CD4-positive, alpha-beta T cell treated with Interleukin-6 for 4 hours (primary cell): ENCODE data around the gene TLCD3A.
A peak's percentile ranks its signal among the peaks of the same experiment; 100 is the strongest.
"Not testable (repeated sequence)": the region's sequence is repeated elsewhere in the genome, so short reads cannot be mapped to it uniquely, and the experiment has no call there.

Experiments
- DNase-seq: peaks from one replicate; pipeline ENCODE4 v3.0.0-alpha.2; 2020; ENCODE audit warnings: mixed read lengths

The TLCD3A gene

GRCh38 chr17:750431-751037 is 18.1 kb downstream of the TLCD3A start:
- no peak for DNase-seq

GRCh38 chr17:751269-752001 is 19.0 kb downstream of the TLCD3A start:
- peak; percentile 65 for DNase-seq

GRCh38 chr17:752002-752619 is 19.7 kb downstream of the TLCD3A start, which contains the start of gene GEMIN4:
GEMIN4 (minus strand) TSS chr17:752264; CDS start chr17:752142, 122 bp downstream.
- peak; percentile 98 for DNase-seq

GRCh38 chr17:752620-753219 is 20.3 kb downstream of the TLCD3A start:
- DNase-seq, result peak; percentile 49

- DNase-seq, result no peak
Measured at GRCh38 chr17:753418-753817, 21.0 kb downstream of the TLCD3A start.

- not testable (repeated sequence) for DNase-seq
Measured at GRCh38 chr17:755319-755961, 23.0 kb downstream of the TLCD3A start.

DNA sequence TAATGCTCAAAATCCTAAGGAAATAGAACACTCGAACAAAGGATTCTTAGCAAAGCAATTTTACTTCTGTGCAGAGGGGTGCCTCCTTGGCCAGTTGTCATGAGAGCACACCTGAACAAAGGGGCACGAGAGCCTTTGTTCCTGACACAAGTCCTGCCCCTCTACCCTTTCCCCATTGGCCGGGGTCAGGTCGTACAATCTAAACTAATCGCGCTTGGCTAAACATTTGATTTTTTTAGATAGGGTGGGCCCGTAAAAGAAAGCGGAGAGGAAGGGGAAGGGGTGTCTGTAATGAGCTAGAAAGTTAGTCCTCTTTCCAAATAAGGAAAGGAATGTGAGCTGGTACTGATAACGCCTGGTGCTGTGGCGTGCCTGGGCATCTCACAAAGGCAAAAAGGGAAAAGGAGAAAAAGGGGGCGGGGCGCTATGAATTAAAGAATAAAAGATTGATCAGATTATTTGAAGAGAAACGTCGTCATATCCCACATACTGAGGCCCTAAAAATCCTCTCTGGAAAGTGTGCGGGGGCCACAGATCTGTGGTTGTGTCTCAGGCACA is 23.7 kb downstream of the TLCD3A start:
- not testable (repeated sequence) for DNase-seq

GRCh38 chr17:759964-760363 is 27.6 kb downstream of the TLCD3A start:
- DNase-seq, result no peak

DNA sequence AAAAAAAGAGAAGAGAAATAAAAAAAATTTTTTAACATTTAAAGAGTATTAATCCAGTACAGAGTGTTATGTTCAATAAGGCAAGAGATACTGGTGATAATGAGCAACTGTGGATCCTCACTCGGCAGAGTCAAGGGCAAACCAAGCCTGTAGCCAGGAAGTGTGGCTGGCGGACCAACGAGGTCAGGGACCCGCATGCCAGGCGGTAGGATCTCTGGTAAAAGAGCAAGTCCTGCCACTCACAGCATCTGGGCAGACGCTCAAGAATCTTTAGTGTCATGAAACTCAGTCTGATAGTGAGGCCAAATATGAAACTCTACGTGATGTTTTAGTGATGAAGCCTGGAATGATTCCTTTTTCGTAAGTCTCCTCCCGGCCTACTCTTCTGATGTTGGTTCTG is 28.0 kb downstream of the TLCD3A start:
- no peak for DNase-seq

GRCh38 chr17:767076-767475 is 34.7 kb downstream of the TLCD3A start:
- no peak for DNase-seq

DNA sequence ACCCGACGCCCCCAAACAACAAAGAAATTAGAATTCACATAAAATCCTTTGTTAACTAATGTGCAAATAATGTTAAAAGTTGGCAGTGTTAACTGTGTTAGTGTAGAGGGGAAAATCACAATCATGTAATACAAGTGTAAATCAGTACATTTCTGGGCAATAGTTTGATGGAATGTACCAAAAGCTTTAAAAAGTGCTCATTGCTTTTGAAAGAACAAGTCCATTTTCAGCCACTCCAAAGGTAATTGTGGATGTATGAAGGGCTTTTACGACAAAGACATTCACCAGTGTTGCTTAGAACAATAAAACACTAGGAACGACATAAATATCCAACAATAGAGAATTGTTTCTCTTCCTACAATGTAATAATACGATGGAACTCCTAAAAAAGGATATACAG is 40.6 kb downstream of the TLCD3A start:
- no peak for DNase-seq

DNA sequence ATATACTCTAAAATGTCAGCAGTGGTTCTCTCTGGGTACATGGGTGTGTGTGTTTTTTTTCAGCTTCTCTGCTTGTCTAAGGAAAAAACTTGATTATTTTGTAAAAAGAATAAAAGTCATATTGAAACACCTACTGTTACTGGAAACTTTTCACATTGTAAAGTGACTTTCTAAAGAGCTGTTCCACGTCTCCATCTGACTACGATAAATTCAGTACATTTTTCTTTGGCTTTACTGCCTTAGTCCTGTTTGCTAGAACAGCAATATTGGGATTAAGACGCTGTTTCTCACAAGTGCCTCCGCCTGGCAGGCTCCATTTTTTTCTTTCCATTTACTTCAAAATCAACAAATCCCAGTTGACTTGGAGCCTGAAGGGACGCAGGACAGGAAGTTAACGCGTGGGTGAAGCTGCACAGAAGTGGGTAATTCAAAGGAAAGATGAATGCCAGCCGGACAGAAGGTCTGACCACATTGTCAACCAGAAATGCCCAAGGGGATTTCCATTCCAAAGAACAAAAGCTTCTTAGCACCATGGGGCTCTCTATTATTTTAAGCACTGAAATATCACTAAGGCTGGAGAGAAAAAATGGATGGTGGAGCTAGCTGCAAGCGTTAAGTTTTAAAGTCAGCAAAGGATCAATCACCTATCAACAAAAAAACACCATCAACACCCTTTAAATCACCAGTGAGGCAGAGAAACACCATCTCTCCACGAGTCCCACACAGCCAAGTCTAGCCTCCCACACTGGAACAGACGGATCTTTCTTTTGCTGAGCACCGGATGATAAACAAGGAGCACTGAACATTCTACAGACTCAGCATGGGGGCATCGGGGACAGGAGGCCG is 41.3 kb downstream of the TLCD3A start:
- no peak for DNase-seq

DNA sequence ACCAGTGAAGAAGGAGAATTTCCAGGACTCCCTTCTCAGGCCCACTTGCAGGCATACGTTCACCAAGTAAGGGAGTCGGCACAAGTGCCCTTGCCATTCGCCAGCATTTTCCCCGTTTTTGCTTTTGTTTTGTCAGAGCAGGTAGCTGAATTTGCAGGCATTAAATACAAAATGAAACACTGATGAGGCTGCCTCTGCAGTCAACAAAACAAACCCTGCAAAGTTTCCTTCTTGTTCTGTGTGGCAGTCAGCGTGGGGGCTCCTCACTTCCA is 41.9 kb downstream of the TLCD3A start:
- DNase-seq, result no peak

DNA sequence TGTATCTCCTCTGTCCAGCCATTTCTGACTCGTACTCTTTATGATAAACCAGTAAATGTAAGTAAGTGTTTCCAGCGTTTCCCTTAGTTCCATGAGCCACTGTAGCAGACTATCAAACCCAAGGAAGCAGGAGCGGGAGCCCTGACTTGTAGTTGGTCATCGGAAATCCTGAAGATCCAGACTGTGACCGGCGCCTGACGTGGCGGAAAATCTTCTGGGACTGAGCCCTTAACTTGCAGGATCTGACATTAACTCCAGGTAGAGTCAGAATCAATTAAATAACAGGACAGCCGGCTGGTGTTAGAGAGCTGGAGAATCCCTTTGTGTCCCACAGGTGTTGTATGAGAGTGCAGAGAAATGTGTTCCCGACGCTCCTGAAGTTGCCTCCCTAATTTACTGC is 45.7 kb downstream of the TLCD3A start:
- DNase-seq, result no peak

GRCh38 chr17:781805-782731 is 49.7 kb downstream of the TLCD3A start, which contains the start of the genes GLOD4 and MRM3:
GLOD4 (minus strand) TSS chr17:782280; CDS start chr17:782255, 25 bp downstream.
MRM3 (plus strand) TSS chr17:782353; CDS start chr17:782379, 26 bp downstream.
- peak; percentile 93 for DNase-seq

DNA sequence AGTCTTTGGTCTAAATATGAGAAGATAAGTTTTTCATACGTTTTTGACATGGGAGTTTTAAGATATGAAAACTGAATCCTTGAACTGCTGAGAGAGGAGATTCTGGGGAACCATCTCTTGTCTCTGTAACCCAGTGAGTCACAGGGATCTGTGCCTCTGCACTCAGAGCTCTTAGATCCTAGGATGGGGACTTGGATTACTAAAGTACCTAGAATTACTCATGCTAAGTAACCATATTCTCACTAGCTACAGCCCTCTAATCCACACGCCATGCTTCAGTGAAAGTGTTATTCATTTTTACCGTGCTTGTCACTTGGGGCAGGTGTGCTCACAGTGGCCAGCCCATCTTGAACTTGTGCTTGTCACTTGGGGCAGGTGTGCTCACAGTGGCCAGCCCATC is 51.7 kb downstream of the TLCD3A start:
- no peak for DNase-seq

DNA sequence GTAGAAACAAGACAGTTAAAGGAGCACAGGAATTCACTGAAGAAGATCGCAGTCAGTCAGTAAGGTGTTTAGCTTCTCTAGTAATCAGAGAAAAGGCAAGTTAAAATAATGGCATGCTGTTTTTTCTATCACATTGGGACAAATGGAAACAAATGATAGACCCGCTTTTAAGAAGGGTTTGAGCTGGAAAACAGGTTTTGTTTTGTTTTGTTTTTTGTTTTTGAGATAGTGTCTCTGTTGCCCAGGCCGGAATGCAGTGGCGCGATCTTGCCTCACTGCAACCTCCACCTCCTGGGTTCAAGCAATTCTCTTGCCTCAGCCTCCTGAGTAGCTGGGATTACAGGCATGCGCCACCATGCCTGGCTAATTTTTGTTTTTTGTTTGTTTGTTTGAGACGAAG is 53.5 kb downstream of the TLCD3A start:
- not testable (repeated sequence) for DNase-seq

GRCh38 chr17:787641-788221 is 55.3 kb downstream of the TLCD3A start:
- no peak for DNase-seq

GRCh38 chr17:788551-788950 is 56.2 kb downstream of the TLCD3A start:
- no peak for DNase-seq

GRCh38 chr17:789160-789840 is 56.9 kb downstream of the TLCD3A start:
- DNase-seq, result no peak
